WTC11 (cell line): ENCODE measurements around the gene NEXMIF. TPM values are rescaled to one million over a fixed set of nuclear protein-coding genes. Genes with fewer than 3 reads are reported as not detected.

ENCODE experiments used
- SMAD4 ChIP-seq: sonication (generic); formaldehyde crosslinking; IDR thresholded peaks from 2 replicates; pipeline ENCODE4 v1.8.0; 2022; ENCODE audit warnings: mild to moderate bottlenecking, missing genetic modification reagents
- total RNA-seq: library from RNA; stranded (reverse); gene quantifications from 3 replicates; pipeline ENCODE4 v1.2.3, GENCODE V29; 2021

NEXMIF gene
- total RNA-seq, 1 experiment from 2014 or later: 0.94 TPM

DNA sequence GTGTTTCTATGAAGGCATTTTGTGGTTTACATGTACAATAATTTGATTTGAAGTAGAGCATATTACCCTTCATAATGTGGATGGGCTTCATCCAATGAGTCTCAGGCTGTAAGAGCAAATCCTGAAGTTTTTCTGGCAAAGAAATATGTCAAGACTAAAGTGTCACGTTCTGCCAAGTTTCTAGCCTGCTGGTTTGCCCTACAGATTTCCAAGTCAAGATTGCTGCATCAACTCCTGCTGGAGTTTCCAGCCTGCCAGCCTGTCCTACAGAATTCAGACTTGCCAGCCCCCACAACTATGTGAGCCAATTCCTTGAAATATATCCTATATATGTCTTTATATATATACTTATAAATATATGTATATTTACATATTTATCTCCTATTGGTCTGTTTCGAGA is 240.8 kb downstream of the NEXMIF start (continued):
- no peak for TF ChIP-seq SMAD4

Other genes starting within 250 kb of the NEXMIF start
- 37.6 to 41.6 TPM (median 41.6 TPM) in 3 replicates for gene ABCB7, start 230.8 kb upstream of the NEXMIF start, total RNA-seq